GM15510 (cell line): ENCODE measurements around the gene RASAL1.

Experiments
- POLR2A ChIP-seq: IDR thresholded peaks from 3 replicates; pipeline ENCODE4 v1.6.1; 2011; ENCODE audit warnings: borderline replicate concordance; ENCODE audit not compliant: insufficient read length; ENCODE audit errors: extremely low read depth

RASAL1 gene

GRCh38 chr12:113105606-113106271, 29.8 kb downstream of the RASAL1 start:
- TF ChIP-seq POLR2A: no peak

DNA sequence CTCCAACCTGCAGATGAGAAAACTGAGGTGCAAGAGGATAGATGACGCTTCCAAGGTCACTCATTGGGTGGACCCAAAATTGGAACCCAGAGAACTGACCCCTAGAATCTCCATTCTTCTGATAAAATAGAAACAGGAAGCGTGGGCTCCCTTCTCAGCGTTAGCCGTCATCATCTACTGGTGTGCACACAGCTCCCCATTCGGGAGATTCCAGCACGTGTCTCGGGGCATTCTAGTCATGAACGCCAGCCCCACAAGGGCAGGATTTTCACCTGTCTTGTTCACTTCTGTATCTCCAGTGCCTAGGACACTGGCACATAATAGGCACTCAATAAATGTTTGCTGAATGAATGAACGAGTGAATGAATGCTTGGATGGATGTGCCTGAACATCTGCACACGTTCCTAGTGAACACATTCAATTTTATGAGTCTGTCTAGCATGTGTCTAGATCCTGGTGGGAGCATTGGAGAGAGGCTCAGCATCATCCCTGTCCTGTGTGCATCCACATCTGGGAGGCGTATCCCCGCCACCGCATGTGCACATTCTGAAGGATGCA, 30.5 kb downstream of the RASAL1 start:
- no peak for TF ChIP-seq POLR2A

- TF ChIP-seq POLR2A: no peak
These were observed 31.7 kb downstream of the RASAL1 start for GRCh38 chr12:113103756-113104450.

DNA sequence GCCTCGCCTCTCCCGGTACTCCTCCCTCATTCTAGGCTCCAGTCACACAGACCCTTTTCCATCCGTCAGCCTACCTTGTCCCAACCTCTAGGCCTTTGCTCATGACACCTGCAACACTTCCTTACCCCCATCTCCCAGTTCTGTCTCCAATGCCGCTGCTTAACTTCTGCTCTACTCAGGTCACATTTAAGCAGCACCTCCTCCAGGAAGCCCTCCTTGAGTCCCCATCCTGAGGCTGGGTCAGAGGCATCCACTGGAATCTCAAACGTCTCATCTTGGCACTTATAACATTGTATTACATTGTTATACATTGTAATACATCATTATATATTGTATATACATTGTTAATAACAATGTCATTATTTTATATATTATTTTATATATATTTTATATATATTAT, 32.8 kb downstream of the RASAL1 start:
- no peak for TF ChIP-seq POLR2A

DNA sequence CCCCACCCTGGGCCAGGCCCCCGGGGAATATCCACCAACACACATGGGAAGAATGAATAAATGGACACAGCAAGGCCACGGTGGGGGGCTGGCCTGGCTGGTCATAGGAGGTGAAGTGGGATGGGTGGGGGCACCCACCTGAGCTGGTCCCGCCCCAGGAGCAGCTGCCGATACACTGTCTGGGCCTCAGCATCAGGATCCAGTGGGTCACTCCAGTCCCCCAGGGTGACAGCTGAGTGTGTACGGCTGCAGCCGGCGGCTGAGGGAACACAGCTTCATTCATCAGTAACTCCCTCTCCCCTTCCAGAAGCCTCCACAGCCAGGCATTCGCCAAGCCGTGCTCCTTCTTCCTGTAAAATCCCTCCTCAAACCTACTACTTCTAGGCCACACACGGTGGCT, 33.8 kb downstream of the RASAL1 start:
- no peak for TF ChIP-seq POLR2A

GRCh38 chr12:113099764-113100163, 35.8 kb downstream of the RASAL1 start:
- no peak for TF ChIP-seq POLR2A

DNA sequence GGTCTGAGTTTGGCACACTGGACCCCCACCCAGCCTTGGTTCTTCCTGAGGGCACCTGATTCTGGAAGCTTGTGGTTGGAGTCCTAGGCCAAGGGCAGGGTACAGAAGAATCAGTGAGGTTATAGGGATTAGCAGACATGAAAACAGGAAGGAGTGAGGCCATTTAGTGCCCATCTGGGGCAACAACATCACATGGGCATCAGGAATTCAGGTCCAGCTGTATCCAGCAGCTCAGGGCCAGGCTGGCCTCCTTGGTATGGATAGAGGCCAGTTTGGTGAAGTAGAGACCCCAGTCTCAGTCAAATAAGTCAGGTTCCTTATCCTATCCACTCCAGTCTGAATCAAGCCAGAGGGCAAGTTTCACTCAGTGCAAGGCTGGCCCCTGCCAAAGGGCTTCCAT, 36.2 kb downstream of the RASAL1 start:
- TF ChIP-seq POLR2A: no peak

GRCh38 chr12:113098441-113099028, 37.0 kb downstream of the RASAL1 start:
- no peak for TF ChIP-seq POLR2A

DNA sequence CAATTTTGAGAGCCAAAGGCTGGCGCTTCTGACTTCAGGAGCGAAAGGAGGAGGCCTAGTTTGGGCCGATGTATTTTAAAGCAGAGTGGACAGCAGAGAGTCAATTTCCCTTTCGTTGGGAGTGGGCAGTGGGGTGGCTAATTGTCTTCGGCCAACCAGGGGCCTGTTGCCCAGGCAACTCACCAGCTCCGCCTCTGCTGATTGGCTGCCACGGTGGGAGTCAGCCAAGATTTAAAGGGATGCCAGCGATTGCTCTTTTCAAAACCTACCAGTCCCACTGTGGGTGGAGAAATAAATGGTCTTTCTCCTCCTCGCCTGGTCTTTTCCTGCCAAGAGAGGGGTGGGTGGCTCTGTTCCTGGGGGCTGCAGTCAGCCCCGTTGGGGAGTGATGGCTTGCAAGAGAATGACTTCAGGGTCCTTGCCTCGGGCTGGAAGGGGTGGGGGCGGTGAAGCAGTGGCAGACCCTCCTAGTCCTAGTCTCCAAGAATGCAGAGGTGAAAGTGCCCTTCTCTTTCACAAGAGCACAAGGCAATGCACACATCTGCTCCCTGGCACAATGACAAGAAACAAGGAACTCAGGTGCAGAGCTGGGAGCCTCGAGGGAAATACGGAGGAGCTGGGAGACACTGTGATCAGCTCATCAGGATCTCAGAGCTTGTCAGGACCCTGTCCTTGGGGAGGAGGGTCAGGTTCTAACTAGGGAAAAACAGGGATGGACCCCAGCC, 37.7 kb downstream of the RASAL1 start:
- no peak for TF ChIP-seq POLR2A

GRCh38 chr12:113096675-113097461, 38.7 kb downstream of the RASAL1 start:
- no peak for TF ChIP-seq POLR2A

GRCh38 chr12:113095405-113095804, 40.2 kb downstream of the RASAL1 start:
- TF ChIP-seq POLR2A: no peak

GRCh38 chr12:113094738-113095137, 40.8 kb downstream of the RASAL1 start:
- no peak for TF ChIP-seq POLR2A

- no peak for TF ChIP-seq POLR2A
These were observed 42.0 kb downstream of the RASAL1 start for GRCh38 chr12:113093409-113094101.

GRCh38 chr12:113092607-113093408, 42.8 kb downstream of the RASAL1 start:
- no peak for TF ChIP-seq POLR2A

DNA sequence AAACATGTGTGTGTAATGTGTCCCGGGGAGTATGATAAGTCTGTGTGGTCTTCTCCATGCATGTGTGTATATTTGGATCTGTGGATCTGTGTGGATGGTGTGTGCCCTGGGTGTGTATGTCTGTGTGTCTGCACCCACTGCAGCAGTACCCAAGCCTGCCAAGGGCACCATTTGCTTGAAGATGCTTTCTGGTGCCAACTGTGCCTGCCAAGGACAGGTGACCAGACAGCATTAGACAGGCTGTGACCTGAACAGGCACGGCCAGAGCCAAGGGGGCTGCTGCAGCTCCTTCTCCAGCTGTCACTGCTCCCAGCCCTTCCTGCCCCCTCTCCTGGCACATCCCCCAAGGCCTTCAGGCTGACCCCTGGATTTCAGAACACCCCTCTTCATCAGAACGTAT, 44.1 kb downstream of the RASAL1 start:
- no peak for TF ChIP-seq POLR2A
